Naive thymus-derived CD4-positive, alpha-beta T cell (primary cell): ENCODE results near the gene PTPN1. TPM values are rescaled to one million over a fixed set of nuclear protein-coding genes. Genes with fewer than 3 reads are reported as not detected.

ENCODE experiments used
- ATAC-seq: fragments of 150-1000 bp; cut with Tn5 transposase; 2 replicates; pipeline ENCODE4 v1.10.0; 2021; ENCODE audit warnings: mild to moderate bottlenecking, moderate library complexity
- CTCF ChIA-PET: fragments of 350-600 bp; sonication (Branson Sonifier 250); formaldehyde crosslinking; loops from one replicate; lab custom pipeline; 2021; ENCODE audit warnings: antibody characterized with exemption; lab: Charles Lee
- POLR2A ChIA-PET: fragments of 350-600 bp; sonication (Branson Sonifier 250); formaldehyde crosslinking; loops from one replicate; lab custom pipeline; 2021; ENCODE audit warnings: antibody characterized with exemption, inconsistent platforms; lab: Charles Lee
- DNase-seq, 9 donors: peaks; one replicate each; pipeline versions ENCODE4 v3.0.0 to v3.0.0-alpha.2; 2020 to 2022; ENCODE audit warnings: mixed read lengths in 1 of 9
- H3K27ac ChIP-seq: one replicate; pipeline ENCODE4 v1.7.0; 2013; ENCODE audit warnings: mild to moderate bottlenecking, low read depth, low read length, moderate library complexity
- H3K27me3 ChIP-seq, 2 donors: one replicate each; pipeline ENCODE4 v1.7.0; 2013; ENCODE audit warnings: low read length in 2 of 2, mild to moderate bottlenecking in 2 of 2, moderate library complexity in 2 of 2; ENCODE audit not compliant: control insufficient read depth in 2 of 2, insufficient read depth in 2 of 2
- H3K36me3 ChIP-seq, 3 experiments: 1 replicate in 2 of 3; 2 replicates in 1 of 3; pipeline ENCODE4 v1.7.0; 2013; ENCODE audit warnings: low read length in 3 of 3, mild to moderate bottlenecking in 3 of 3, moderate library complexity in 1 of 3; ENCODE audit not compliant: insufficient read depth in 3 of 3, control insufficient read depth in 2 of 3
- H3K4me1 ChIP-seq, 2 donors: one replicate each; pipeline ENCODE4 v1.7.0; 2013; ENCODE audit warnings: low read length in 2 of 2, mild to moderate bottlenecking in 2 of 2, moderate library complexity in 1 of 2; ENCODE audit not compliant: control insufficient read depth in 2 of 2, insufficient read depth in 2 of 2
- H3K4me3 ChIP-seq: 2 replicates; pipeline ENCODE4 v1.7.0; 2013; ENCODE audit warnings: mild to moderate bottlenecking, low read length
- H3K9me3 ChIP-seq, 3 experiments: 1 replicate in 2 of 3; 2 replicates in 1 of 3; pipeline ENCODE4 v1.7.0; 2013; ENCODE audit warnings: low read length in 3 of 3; ENCODE audit not compliant: control insufficient read depth in 2 of 3
- H3K27ac Mint-ChIP-seq, 9 donors: one replicate each; pipeline ENCODE4 v1.8.0; 2020 to 2022; ENCODE audit warnings: mixed read lengths in 9 of 9, mild to moderate bottlenecking in 8 of 9, moderate library complexity in 5 of 9, inconsistent platforms in 2 of 9
- H3K27me3 Mint-ChIP-seq, 5 donors: one replicate each; pipeline ENCODE4 v1.8.0; 2021 to 2022; ENCODE audit warnings: mixed read lengths in 5 of 5, mild to moderate bottlenecking in 1 of 5
- H3K36me3 Mint-ChIP-seq, 5 donors: one replicate each; pipeline ENCODE4 v1.8.0; 2020 to 2022; ENCODE audit warnings: mixed read lengths in 5 of 5, mild to moderate bottlenecking in 3 of 5, inconsistent platforms in 1 of 5
- H3K4me1 Mint-ChIP-seq, 7 donors: one replicate each; pipeline ENCODE4 v1.8.0; 2020 to 2022; ENCODE audit warnings: mixed read lengths in 7 of 7, mild to moderate bottlenecking in 3 of 7, inconsistent platforms in 1 of 7
- H3K4me3 Mint-ChIP-seq, 10 donors: one replicate each; pipeline ENCODE4 v1.8.0; 2020 to 2022; ENCODE audit warnings: mild to moderate bottlenecking in 10 of 10, mixed read lengths in 10 of 10, moderate library complexity in 6 of 10, inconsistent platforms in 2 of 10
- H3K9me3 Mint-ChIP-seq, 11 donors: one replicate each; pipeline ENCODE4 v1.8.0; 2020 to 2022; ENCODE audit warnings: mixed read lengths in 11 of 11, mild to moderate bottlenecking in 4 of 11, inconsistent platforms in 1 of 11, moderate library complexity in 1 of 11
- intact Hi-C, 2 donors: fragments of 100-400 bp; cut with micrococcal nuclease; formaldehyde crosslinking; loops; one replicate each; pipeline ENCODE4 v1.15.1; 2023
- polyA plus RNA-seq, 2 donors: library from polyadenylated mRNA; unstranded; fragments of 300-500 nt; fragmentation: Illumina TruSeq; gene quantifications; one replicate each; pipeline ENCODE4 v1.2.3, GENCODE V29; 2021
- total RNA-seq, 6 experiments: library from RNA in 5 of 6; stranded (reverse) in 5 of 6; gene quantifications; 1 replicate in 5 of 6; 2 replicates in 1 of 6; pipeline ENCODE4 v1.2.3 and lab custom pipeline; 2021 to 2026

The PTPN1 gene
- total and polyA plus RNA-seq, 7 experiments from 2014 or later = 30.4 to 80.5 (median 59.7) TPM

- Mint-ChIP-seq H3K4me1 (peaks cover 0 to 2% (median 0%) of the 10 kb centered on the region in 7 donors), H3K4me3 (no peak overlapping the region), H3K27ac (no peak overlapping the region), H3K9me3 (peaks cover 0 to 4% (median 0%) of the 10 kb centered on the region in 11 donors), H3K36me3 (no peaks in the 10 kb centered on the region), H3K27me3 (peaks cover 0 to 7% (median 0%) of the 10 kb centered on the region in 5 donors)
- no peaks in the 10 kb centered on the region for H3K36me3 ChIP-seq
- intact Hi-C loops = no loop called here
- no peak overlapping the region for H3K27ac ChIP-seq
- CTCF ChIA-PET = no interaction called here
- no peaks in the 10 kb centered on the region for H3K9me3 ChIP-seq
- H3K4me3 ChIP-seq = no peak overlapping the region
- no peak for DNase-seq
- H3K27me3 ChIP-seq = no peaks in the 10 kb centered on the region
- H3K4me1 ChIP-seq = no peaks in the 10 kb centered on the region
- ATAC-seq = no peak
- POLR2A ChIA-PET = no interaction called here
Observed at GRCh38 chr20:50601511-50602431, 91.6 kb downstream of the PTPN1 start.

DNA sequence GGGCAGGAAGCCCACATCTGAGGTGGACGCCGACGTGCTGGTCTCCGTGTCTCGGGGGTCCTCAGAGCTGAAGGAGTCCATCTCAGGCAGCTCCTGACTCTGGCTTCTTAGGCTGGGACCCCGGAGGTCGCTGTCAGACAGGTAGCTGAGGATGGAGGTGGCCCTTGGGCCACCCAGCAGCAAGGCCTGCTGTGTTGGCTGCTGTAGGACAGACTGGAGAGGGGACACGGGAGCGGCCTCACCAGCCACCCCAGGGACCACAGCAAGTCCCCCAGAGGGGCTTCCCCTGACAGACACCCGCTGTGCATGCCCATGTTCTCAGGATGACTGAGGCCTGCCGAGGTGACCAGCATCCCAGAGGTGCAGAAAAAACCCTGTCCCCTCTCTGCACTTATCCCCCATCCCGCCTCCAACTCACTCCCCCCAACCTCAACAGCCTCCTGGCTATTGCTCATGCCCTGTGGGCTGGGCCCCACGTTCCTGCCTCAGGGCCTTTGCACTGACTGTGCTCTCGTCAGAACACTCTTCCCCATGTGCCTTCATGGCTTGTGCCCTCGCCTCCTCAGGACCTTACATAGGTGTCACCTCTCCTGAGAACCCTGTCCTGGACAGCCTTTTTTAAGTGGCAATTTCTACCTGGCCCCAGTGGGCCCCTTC, 92.4 kb downstream of the PTPN1 start:
- peaks cover 0 to 9% (median 3%) of the 10 kb centered on the region in 5 donors for H3K27me3 Mint-ChIP-seq
- no peak for DNase-seq
- no peaks in the 10 kb centered on the region for H3K36me3 ChIP-seq
- no peaks in the 10 kb centered on the region for H3K9me3 ChIP-seq
- H3K4me3 Mint-ChIP-seq = no peak overlapping the region
- no peak overlapping the region for H3K27ac ChIP-seq
- no peaks in the 10 kb centered on the region for H3K36me3 Mint-ChIP-seq
- no peaks in the 10 kb centered on the region for H3K27me3 ChIP-seq
- H3K4me1 ChIP-seq = no peaks in the 10 kb centered on the region
- ChIA-PET CTCF (interaction anchor here (0.6 kb wide), 1 partner anchor 137 kb away, joined by 3 read pairs; no protein-coding TSS in a partner anchor), POLR2A (interaction anchor here (0.8 to 0.9 kb wide), 2 partner anchors 40 to 66 kb away, joined by 3 to 4 read pairs; no protein-coding TSS in a partner anchor)
- no peak for ATAC-seq
- H3K27ac Mint-ChIP-seq = peak overlapping the region in 1 of 9 donors; percentile 64
- intact Hi-C loops = no loop called here
- H3K4me3 ChIP-seq = no peak overlapping the region
- peaks cover 0 to 2% (median 0%) of the 10 kb centered on the region in 7 donors for H3K4me1 Mint-ChIP-seq
- peaks cover 0 to 4% (median 0%) of the 10 kb centered on the region in 11 donors for H3K9me3 Mint-ChIP-seq

DNA sequence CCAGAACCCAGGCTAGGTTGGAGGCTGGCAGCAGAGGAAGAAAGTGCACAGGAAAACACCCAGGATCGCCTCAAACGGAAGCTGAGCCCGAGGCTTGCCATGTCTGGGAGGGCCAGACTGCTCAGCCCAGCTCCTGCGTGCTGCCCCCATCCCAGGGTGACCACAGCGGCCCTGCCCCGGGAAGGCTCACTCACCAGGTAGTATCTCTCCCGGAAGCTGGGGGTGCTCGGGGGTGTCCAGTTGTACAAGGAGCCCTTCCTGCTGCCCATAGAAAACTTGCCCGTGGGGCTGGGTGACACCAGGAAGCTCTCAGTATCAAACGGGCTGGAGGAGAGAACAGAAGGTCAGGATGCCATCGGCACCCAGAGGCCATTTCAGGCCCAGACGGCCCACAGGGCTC, 94.3 kb downstream of the PTPN1 start:
- Mint-ChIP-seq H3K4me3 (no peak overlapping the region), H3K27me3 (peaks cover 0 to 9% (median 4%) of the 10 kb centered on the region in 5 donors), H3K9me3 (peaks cover 0 to 2% (median 0%) of the 10 kb centered on the region in 11 donors), H3K36me3 (no peaks in the 10 kb centered on the region), H3K4me1 (peaks cover 0 to 2% (median 0%) of the 10 kb centered on the region in 7 donors), H3K27ac (no peak overlapping the region)
- intact Hi-C loops = no loop called here
- ChIA-PET CTCF (no interaction called here), POLR2A (no interaction called here)
- H3K36me3 ChIP-seq = no peaks in the 10 kb centered on the region
- no peaks in the 10 kb centered on the region for H3K4me1 ChIP-seq
- no peaks in the 10 kb centered on the region for H3K27me3 ChIP-seq
- no peak overlapping the region for H3K27ac ChIP-seq
- H3K4me3 ChIP-seq = no peak overlapping the region
- ATAC-seq (no peak), DNase-seq (no peak)
- no peaks in the 10 kb centered on the region for H3K9me3 ChIP-seq

- POLR2A ChIA-PET = no interaction called here
- peaks cover 0 to 2% (median 0%) of the 10 kb centered on the region in 7 donors for H3K4me1 Mint-ChIP-seq
- H3K4me3 ChIP-seq = no peak overlapping the region
Observed at GRCh38 chr20:50605136-50605535, 95.0 kb downstream of the PTPN1 start.

DNA sequence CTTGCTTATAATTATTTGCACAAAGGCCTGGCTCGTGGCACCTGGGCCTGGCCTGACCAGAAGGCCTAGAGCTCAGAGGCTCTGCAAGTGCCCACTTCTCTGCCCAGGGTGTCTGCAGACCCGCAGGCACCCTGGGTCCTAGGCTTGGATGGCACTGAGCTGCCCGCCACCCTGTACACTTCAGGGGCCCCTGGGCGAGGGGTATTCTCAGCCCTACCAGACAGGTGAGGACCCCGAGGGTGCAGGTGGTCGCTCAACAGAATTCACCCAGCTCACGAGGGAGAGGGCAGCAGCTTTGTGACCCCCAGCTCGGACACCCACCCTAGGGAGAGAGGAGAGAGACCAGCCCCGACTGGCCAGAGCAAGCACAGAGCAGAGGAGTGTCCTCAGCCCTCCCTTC, 97.3 kb downstream of the PTPN1 start:
- peaks cover 0 to 2% (median 0%) of the 10 kb centered on the region in 7 donors for H3K4me1 Mint-ChIP-seq
- ChIA-PET CTCF (no interaction called here), POLR2A (no interaction called here)
- H3K9me3 Mint-ChIP-seq = peaks cover 0 to 2% (median 0%) of the 10 kb centered on the region in 11 donors
- Histone ChIP-seq H3K4me1 (no peaks in the 10 kb centered on the region), H3K9me3 (no peaks in the 10 kb centered on the region), H3K27me3 (no peaks in the 10 kb centered on the region), H3K27ac (no peak overlapping the region), H3K36me3 (no peaks in the 10 kb centered on the region), H3K4me3 (no peak overlapping the region)
- no peak for DNase-seq
- peaks cover 0 to 6% (median 0%) of the 10 kb centered on the region in 5 donors for H3K27me3 Mint-ChIP-seq
- intact Hi-C loops = no loop called here
- no peak overlapping the region for H3K27ac Mint-ChIP-seq
- no peak for ATAC-seq
- no peaks in the 10 kb centered on the region for H3K36me3 Mint-ChIP-seq
- H3K4me3 Mint-ChIP-seq = no peak overlapping the region

More at GRCh38 chr20:50605136-50605535, 95.0 kb downstream of the PTPN1 start:
- H3K36me3 ChIP-seq = no peaks in the 10 kb centered on the region
- intact Hi-C loops = no loop called here
- no peak overlapping the region for H3K4me3 Mint-ChIP-seq
- no peak overlapping the region for H3K27ac ChIP-seq
- DNase-seq = no peak
- no peak overlapping the region for H3K27ac Mint-ChIP-seq
- ATAC-seq = no peak
- CTCF ChIA-PET = no interaction called here
- no peaks in the 10 kb centered on the region for H3K9me3 ChIP-seq
- no peaks in the 10 kb centered on the region for H3K36me3 Mint-ChIP-seq
- peaks cover 0 to 9% (median 2%) of the 10 kb centered on the region in 5 donors for H3K27me3 Mint-ChIP-seq
- peaks cover 0 to 2% (median 0%) of the 10 kb centered on the region in 11 donors for H3K9me3 Mint-ChIP-seq
- H3K4me1 ChIP-seq = no peaks in the 10 kb centered on the region
- no peaks in the 10 kb centered on the region for H3K27me3 ChIP-seq

DNA sequence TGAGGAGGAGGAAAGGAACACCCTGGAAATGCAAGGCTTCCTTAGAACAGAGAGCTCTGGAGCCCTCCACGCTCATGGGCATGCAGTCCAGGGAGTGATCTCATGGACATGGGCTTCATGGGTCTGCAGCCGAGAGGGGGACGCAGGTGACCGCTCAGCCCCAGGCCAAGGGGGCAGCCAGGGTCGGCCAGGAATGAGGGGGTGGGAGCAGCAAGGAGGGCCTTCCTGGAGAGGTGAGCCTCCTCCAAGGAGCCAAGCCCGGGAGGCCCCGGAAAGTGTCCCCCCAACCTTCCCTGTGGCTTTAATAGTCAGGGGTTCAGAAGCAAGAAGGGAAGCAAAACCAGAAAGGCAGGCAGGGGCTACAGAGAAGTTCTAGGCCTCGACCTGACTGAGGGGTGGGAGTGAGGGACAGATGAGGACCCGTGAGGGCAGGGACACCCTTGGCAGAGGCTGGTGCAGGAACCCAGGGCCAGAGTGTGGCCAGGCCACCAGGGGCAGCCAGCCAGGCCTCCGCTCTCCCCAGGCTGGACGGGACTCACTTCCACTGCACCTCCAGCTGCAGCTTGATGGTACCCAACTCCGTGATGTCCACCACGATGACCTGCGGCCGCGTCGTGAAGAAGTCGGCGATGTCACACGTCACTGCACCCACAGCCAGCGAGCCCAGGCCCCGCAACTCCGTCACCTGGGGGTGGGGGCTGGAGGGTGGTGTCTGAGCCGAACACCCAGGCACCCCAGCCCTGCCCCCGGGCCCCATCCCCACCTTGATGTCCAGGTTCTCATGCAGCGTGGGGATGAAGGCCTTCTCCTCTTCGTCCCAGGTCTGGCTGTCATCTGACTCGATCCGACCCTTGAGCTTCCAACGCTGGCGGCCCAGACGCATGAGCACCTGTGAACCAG, 97.9 kb downstream of the PTPN1 start:
- Histone ChIP-seq H3K27me3 (no peaks in the 10 kb centered on the region), H3K9me3 (no peaks in the 10 kb centered on the region), H3K27ac (no peak overlapping the region), H3K36me3 (no peaks in the 10 kb centered on the region), H3K4me1 (no peaks in the 10 kb centered on the region), H3K4me3 (no peak overlapping the region)
- no peak overlapping the region for H3K27ac Mint-ChIP-seq
- H3K36me3 Mint-ChIP-seq = no peaks in the 10 kb centered on the region
- ChIA-PET POLR2A (no interaction called here), CTCF (no interaction called here)
- no peaks in the 10 kb centered on the region for H3K9me3 Mint-ChIP-seq
- ATAC-seq (no peak), DNase-seq (no peak)
- H3K4me1 Mint-ChIP-seq = no peaks in the 10 kb centered on the region
- H3K27me3 Mint-ChIP-seq = peaks cover 0 to 6% (median 0%) of the 10 kb centered on the region in 5 donors
- intact Hi-C loops = no loop called here
- no peak overlapping the region for H3K4me3 Mint-ChIP-seq
